GM12892 (cell line): ENCODE results near the gene CD200R1.

Experiments
- POLR2A ChIP-seq: IDR thresholded peaks from 2 replicates; pipeline ENCODE4 v1.6.1; 2011; ENCODE audit warnings: low read depth, low read length, control low read depth
- POLR2AphosphoS5 ChIP-seq: IDR thresholded peaks from 2 replicates; pipeline ENCODE4 v1.6.1; 2011; ENCODE audit warnings: low read depth, low read length, control low read depth
- TAF1 ChIP-seq: IDR thresholded peaks from 2 replicates; pipeline ENCODE4 v1.6.1; 2011; ENCODE audit warnings: low read depth, mild to moderate bottlenecking, control low read depth, low read length, borderline replicate concordance

GRCh38 chr3:112873632-112874031 is 101.3 kb downstream of the CD200R1 start:
- TF ChIP-seq POLR2A (no peak), POLR2AphosphoS5 (no peak), TAF1 (no peak)
